ENCODE results near the gene SYNGR2.

The SYNGR2 gene, protein sequence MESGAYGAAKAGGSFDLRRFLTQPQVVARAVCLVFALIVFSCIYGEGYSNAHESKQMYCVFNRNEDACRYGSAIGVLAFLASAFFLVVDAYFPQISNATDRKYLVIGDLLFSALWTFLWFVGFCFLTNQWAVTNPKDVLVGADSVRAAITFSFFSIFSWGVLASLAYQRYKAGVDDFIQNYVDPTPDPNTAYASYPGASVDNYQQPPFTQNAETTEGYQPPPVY

DNA sequence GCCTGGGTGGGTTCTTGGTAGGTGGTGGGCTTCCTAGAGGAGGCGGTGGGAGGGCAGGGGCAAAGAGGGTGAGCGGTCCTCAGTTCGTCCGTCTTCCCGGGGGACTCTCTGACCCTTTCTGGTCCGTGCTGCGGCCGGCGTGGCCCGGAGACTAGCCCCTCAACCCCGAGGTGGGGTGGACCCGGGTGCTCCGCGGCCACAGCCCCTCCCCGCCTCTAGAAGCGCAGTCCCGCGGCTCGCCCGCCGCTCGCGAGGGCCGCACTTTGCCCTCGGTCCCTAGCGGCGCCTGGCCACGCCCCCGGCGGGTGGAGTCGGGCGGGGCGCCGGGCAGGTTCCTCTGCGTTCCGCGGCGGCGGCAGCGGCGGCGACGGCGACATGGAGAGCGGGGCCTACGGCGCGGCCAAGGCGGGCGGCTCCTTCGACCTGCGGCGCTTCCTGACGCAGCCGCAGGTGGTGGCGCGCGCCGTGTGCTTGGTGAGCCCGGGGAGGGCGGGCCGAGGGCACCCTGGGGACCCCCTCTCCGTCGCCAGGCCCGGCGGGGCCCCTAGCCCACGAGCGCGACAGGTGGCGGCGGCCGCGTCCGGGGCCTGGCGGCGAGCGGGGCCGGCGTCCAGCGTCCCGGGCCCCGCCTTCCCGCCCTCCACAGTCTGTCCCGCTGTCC, at the start of gene SYNGR2:
Gene SYNGR2 (plus strand): TSS at position 340 of the 661 bp plus-strand sequence. CDS start 36 bp downstream, at position 376.
- in situ Hi-C loops (cut with MboI; ENCODE audit: low sequenced_read_pairs) = no loop called here

DNA sequence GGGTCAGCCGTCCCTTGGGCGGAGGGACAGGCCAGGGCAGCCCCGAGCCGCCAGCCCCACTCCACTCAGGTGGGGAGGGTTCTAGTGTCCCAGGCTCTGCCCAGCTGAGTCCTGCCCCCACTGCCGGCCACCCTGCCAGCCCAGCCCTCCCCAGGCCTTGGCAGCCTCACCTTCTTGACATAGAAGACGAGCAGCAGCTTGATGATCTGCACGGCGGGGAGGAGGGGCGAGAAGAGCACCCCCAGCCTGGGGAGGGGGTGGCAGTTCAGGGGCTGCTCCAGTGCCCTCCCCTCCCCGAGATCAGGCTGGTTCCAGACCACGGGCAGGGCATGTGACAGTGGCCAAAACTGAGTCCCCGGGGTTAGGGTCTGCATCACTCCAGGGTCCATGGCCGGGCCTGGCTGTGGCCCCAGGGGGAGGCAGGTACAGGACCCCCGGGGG, 49.6 kb upstream of the SYNGR2 start:
- in situ Hi-C loops (cut with MboI; ENCODE audit: low sequenced_read_pairs) = no loop called here

DNA sequence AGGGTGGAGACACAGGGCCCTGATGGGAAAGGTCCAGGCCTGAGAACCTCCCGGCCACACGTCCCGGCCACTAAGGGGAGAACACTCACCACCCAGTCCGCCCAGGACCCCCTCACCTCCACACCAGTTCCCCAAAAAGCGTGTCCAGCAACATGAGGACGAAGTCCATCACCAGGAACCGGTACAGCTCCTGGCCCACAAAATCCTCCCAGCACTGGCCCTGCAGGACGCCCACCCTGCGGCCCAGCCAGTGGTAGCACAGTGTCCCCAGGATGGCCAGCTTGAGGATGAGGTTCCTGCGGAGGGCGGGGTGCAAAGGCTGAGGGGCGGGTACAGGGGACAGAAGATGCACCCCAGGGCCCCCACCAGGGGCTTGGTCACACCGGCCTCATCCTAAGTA, 47.8 kb upstream of the SYNGR2 start:
- in situ Hi-C loops (cut with MboI; ENCODE audit: low sequenced_read_pairs) = no loop called here

DNA sequence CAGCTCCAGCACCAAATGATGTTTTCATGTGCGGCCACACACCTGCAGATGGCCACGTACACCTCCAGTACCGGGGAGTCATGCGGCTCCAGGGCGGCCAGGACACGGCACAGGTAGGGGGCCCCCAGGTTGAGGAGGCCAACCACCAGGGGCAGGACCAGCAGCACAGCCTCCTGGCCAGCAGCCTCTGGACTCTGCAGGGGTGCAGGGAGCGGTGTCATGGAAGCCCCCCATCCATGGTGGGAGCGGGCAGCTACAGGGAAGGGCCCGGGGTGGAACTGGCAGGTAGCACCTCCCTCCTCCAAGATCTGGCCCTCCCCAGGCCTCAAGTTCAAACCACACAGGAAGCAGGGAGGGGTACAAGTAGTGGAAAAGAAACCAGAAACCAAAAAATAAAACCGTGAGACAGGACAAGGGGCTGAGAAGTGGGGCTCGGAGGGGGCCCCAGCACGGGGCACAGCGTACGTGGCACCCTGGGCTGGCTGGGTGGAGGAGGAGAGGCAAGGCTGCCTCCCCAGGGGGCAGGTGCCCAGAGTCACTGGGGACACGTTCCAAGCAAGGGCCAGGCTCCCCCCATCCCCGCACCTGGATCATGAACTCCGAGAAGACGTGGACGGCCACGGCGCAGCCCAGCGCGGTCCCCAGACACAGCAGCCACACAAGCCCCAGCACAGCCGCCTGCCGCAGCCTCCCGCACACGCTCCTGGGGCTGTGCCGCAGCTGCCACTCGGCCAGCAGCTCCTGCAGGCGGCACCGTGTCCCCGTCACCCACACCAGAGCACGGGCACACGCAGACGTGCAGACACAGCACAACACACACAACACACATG, 47.2 kb upstream of the SYNGR2 start:
- in situ Hi-C loops (cut with MboI; ENCODE audit: low sequenced_read_pairs) = no loop called here

DNA sequence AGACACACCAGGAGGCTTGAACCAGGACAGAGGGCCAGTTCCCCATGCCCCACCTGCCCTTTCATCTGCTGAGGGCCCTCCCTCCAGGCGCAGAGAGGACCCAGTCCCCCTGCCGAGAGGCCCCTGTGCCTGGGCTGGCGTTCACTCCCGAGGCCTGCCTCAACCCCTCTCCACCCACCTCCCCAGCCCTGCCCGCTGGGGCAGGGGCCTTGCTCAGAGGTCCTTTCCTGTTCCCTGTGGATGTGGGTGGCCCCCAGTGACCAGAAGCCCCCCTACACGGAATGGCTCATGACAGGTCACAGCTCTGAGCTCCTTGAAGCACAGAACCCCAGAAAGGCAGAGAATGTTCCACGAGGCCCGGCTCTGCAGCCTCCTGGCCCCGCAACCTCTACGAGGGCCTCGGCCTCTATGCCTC, 46.6 kb upstream of the SYNGR2 start:
- in situ Hi-C loops (cut with MboI; ENCODE audit: low sequenced_read_pairs) = no loop called here

DNA sequence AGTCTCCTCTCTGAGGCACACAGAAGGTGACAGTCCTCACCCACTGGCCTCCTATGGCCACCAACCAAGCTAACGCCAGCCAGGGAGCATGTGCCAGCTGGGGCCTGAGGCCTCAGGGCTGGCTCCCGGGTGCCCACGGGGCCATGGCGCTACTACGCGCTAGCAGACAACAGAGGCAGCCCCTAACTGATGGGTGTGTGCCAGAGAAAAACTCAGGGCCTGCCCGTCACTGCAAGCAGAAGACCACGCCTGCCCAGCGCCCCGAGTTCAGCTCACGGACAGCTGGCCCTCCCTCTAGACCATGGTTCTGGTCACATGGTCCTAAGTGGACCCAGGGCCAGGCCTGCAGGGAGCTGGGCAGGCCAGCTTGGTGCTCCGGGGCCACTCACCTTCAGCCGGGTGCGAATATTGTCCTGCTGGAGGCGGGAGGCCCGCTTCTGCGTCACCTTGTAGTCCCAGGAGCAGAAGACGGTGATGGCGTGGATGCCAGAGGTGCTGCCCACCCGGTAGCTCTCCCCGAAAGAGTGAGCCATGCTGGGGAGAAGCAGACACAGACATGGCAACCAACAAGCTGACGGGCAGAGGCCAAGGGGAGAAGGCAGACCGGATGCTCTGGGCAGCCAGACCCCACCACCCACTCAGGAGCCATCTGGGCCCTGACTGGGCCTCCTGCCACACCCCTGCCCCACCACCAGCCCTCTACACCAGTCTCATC, 46.0 kb upstream of the SYNGR2 start:
- in situ Hi-C loops (cut with MboI; ENCODE audit: low sequenced_read_pairs) = no loop called here

DNA sequence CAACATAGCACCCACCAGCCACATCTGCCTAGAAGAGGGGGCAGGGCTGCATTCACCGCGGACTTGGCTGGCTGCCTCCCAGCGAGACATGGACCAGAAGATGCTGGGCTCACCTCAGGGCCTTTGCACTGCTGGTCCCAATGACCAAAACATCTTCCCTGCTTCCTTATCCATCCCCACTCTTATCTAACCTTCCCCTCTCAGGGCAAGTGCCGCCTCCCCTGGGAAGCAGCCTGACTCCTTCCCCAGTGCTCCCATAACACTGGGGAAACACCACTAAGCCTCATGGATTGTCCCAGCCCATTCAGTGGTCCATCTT, 45.5 kb upstream of the SYNGR2 start:
- in situ Hi-C loops (cut with MboI; ENCODE audit: low sequenced_read_pairs) = no loop called here

DNA sequence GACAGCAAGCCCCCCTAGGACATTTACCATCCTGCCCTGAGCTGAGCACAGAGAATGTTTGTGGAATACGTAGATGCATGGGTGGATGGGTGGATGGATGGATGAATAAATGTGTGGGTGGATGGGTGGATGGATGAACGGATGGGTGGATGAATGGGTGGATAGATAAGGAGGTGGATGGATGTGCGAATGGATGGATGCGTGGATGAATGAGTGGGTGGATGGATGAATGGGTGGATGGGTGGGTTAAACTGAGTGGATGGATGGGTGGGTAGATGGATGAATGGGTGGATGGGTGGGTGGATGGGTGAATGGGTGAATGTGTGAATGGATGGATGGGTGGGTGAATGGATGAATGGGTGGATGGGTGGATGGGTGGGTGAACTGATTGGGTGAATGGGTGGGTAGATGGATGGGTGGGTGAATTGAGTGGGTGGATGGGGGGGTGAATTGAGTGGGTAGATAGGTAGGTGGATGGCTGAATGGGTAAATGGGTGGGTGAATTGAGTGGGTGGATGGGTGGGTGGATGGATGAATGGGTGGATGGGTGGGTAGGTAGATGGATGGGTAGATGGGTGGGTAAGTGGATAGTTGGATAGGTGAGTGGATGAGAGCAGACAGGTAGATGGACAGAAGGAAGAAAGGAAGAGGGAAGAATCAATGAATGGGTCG, 45.0 kb upstream of the SYNGR2 start:
- in situ Hi-C loops (cut with MboI; ENCODE audit: low sequenced_read_pairs) = no loop called here

DNA sequence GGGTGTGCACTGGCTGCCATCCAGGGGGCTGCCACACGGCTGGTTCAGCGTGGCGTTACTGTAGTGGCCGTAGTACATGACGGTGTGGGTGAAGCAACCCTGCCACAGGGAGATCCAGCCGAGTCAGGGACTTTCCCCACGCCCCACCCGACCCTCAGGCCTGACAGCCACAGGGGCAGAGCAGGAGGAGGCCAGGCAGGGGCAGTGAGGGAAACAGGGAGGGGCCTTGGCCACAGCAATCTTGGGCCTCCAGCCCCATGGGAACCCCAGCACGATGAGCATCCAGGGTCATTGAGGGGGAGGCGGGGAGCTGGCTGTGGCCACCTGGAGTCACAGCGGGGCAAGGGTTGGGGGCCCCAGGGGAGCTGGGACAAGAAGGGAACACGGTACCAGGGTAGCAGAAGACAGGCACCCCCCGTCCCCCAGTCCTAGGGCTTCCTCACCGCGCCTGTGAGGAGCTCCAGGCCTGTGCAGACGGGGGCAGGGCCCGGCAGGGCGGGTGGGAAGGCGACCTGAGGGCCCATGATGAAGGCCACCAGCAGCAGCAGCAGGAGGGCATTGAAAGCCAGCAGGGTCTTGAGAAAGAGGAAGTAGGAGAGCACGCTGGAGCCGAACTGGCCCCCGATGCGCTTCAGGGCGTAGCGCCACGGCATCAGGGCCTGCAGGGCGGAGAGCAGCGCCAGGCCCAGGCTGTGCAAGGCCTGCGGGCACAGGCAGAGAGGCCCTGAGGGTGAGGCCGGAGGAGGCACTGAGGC, 44.1 kb upstream of the SYNGR2 start:
- in situ Hi-C loops (cut with MboI; ENCODE audit: low sequenced_read_pairs) = no loop called here

DNA sequence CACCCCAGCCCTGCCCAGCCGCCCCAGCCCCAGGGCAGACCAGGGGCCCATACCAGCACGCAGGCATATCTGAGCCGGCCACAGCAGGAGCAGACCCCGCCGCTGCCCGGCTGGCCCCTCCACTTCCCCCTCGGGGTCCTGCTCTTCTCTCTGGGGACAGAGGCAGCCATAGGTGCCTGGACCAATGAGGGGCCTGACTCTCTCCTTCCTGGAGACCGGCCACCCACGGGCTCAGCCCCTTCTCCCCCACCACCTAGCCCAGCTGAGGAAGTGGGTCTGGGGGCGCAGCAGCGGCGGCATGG, 43.6 kb upstream of the SYNGR2 start:
- in situ Hi-C loops (cut with MboI; ENCODE audit: low sequenced_read_pairs) = no loop called here

DNA sequence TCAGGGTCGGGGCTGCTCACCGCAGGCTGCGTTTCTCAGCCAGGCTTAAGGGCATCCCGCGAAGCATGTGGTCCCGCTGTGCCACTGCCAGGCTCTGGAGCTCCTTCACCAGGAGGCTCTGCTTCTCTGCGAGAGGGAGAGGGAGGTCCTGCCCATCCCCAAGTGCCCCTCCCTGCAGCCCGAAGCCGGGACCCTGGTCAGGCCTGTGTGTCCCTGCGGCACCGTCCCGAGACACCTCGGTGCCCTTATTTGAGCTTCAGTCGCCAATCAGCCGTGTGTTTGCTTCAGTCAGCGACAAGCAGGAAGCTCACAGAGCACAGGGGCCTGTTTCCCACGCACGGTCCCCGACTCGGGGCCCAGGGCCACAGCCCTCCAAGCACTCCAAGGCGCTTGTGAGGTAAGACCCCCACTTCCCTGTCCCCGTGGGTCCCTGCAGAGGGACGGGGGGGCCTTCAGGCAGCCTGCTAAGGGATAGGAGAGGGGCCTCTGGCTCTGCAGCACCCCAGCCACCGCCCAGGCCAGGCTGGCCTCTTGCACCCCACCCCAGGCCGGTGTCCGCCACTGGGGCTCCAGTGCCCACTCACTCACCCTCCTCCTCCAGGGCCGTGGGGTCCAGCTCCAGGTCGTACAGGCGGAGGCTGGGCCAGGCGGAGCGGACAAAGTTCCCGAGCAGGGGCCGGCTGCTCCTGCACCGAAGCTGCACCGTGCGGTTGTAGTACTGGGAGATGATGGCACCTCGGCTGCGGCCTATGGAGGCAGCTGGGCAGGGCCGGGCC, 43.1 kb upstream of the SYNGR2 start:
- in situ Hi-C loops (cut with MboI; ENCODE audit: low sequenced_read_pairs) = no loop called here

DNA sequence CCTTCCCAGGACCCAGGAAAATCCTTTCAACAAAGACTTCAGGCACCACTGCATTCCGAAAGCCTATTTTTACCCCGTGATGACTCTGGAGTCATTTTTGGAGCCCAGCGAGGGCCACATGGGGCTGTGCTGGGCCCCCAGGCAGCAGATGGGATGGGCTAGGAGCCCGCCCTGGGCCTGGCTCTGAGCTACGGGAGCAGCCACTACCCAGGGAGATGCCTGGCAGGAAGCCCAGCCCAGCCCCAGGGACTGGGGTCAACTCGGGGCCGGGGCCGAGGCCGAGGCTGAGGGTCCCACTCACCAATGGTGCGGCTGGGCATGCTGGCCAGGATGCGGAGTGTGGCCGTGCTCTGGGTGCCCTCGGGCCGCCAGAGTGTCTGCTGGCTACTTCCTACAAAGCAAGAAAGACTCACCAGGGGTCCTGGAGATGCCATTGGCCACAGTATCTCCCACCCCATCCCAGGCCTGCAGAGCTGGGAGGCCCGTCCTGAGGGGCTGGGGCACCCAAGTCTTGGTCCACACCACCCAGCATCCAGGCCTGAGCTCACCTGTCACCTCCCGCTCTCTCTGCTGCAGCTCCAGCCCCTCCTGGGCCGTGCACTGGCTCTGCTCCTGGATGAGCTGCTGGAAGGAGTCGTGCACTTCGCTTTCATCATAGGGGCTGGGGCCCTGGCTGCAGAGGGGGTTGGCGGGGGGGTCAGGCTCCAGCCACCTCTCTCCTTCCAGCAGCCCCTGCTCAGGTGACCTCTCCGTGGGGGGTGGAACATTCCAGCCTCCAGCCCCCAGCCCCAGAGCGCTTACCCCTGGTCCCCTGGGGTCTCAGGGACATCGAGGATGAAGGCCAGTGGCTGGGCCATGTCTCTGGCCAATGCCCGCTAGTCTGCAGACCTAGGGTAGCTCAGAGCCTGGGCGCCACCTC, 42.1 kb upstream of the SYNGR2 start:
- in situ Hi-C loops (cut with MboI; ENCODE audit: low sequenced_read_pairs) = no loop called here

DNA sequence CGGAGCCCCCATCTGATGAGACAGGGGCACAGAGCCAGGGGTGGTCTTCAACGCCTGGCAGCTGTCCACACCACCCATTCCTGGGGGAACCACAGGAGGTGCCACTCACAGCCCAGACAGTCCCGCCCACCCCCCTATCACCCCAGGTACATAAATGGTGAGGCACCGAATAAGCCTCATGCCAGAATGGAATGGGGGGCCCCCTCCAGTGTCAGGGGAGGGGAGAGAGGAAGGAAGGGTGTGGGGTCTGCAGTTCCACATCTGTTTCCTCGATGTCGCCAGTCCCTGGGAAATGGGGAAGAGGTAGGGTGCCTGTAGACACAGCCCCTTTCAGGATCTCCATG, 41.5 kb upstream of the SYNGR2 start:
- in situ Hi-C loops (cut with MboI; ENCODE audit: low sequenced_read_pairs) = no loop called here

DNA sequence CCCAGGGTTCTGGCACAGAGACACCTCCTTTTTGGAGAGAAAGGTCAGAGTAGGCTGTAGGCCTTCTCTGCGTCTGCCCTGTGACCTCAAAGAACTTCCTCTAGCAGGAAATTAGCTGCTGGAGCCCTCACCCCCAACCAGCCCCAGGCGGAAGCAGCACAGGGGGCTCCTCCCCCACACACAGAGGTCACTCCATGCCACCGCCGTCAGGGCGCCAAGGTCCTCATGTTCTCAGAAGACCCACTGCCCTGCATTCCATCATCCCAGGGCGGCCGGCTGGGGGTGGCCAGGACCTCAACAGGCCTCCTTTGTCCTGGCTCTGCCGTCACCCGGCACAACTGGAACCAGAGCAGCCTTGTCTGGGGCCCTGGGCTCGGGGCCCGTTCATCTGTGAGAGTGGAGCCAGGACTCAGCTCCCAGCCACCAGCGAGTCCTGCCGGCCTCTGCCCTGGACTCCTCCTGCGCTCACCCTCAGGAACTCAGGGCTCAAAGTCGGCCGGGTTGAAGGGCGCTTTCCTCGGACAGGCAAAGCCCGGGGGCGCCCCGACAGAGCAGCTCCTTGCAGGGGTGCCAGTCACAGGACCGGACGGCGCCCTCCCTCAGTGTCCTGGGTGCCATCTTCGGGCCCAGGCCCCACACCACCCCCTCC, 41.0 kb upstream of the SYNGR2 start:
- in situ Hi-C loops (cut with MboI; ENCODE audit: low sequenced_read_pairs) = no loop called here

DNA sequence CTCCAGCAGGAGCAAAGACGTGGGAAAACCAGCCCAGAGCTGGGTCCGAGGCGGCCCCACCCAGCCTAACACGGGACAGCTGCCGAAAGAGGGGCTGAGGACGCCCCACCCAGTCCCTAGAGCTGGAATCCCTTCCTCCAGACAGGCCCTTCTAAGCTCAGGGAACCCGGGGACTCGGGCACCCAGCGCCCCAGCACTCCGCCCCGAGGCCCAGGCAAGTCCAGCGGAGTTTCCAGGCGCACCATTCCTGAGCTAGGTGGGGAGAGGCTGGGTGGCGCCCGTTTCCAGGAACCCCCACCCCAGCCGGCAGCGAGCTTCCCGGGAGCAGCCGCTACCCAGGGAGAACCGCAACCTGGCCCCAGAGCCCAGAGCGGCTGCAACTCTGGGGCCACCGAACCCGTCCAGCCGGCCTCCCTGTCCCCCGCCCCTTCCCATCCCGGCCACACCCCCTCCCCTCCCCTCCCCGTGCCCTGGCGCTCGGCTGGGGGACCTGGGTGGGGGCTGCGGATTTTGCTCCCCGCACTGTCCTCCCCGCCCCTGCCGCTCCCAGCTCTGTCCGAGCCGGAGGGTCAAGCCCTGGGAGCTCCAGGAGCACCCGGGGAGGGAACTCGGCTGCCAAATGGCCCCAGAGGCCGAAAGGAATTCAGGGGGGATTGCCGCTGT, 40.4 kb upstream of the SYNGR2 start:
- in situ Hi-C loops (cut with MboI; ENCODE audit: low sequenced_read_pairs) = no loop called here

DNA sequence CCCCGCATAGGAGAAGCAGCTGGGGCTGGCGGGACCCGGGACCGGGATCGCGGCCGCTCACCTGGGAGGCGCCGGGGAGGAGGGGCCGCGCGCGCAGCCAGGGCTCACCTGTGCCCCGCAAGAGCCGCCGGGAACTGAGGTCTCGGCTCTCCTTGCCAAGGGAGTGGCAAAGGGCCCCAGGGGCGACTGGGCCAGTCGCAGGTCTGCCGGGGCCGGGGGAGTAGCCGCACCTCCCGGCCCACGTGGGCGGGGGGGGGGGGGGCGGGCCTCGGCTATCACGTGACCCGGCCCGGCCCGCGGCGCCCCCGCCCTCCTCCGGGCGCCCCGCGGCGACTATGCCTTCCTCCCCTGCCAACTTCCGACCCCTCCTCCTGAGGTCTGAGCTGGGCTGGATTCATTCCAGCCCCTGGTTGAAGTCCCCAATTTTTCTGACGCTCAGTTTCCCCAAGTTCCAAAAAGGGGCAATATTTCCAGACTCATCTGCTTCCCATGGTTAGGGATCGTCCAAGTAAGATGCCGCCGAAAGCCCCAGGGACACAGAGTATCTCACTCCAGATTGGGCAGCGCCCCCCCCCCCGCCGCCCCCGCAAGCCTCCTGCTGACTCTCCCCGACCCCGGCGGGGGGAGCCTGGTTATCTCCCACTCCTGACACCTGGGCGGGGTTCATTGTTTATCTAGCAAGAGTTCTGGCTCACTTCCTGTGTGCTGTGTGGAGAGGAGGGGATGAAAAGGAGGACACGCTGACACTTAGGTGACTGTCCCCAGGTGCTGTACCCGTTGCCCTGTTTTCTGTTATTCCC, 39.6 kb upstream of the SYNGR2 start, which contains the start of gene TMC6:
Gene TMC6 (minus strand): TSS at position 205 of the 800 bp plus-strand sequence. CDS start 1,923 bp downstream, outside the sequence.
- in situ Hi-C loops (cut with MboI; ENCODE audit: low sequenced_read_pairs) = no loop called here

Measured in hTERT RPE-1 (cell line).